HG02840 (cell line): ENCODE results near the gene FNDC11.
"Not testable (repeated sequence)": the region's sequence is repeated elsewhere in the genome, so short reads cannot be mapped to it uniquely, and the experiment has no call there.

Experiments
- ATAC-seq: cut with Tn5 transposase; IDR thresholded peaks from one replicate; pipeline ENCODE4 v1.9.1; 2021; ENCODE audit warnings: mild to moderate bottlenecking, moderate library complexity, moderate number of reproducible peaks; ENCODE audit not compliant: unreplicated experiment, low FRiP score

FNDC11 gene

GRCh38 chr20:63553933-63554290, at the start of gene FNDC11:
Gene FNDC11, plus strand, starts transcription at chr20:63554159. Its CDS starts 1,505 bp downstream, at chr20:63555664.
- ATAC-seq: no peak

- ATAC-seq: no peak
These were observed 49.3 kb upstream of the FNDC11 start for GRCh38 chr20:63504642-63505041.

- no peak for ATAC-seq
These were observed 48.7 kb upstream of the FNDC11 start for GRCh38 chr20:63505281-63505680.

- ATAC-seq: no peak
These were observed 48.2 kb upstream of the FNDC11 start for GRCh38 chr20:63505723-63506122.

GRCh38 chr20:63507083-63507743, 46.7 kb upstream of the FNDC11 start:
- ATAC-seq: no peak

GRCh38 chr20:63508072-63508768, 45.7 kb upstream of the FNDC11 start:
- ATAC-seq: no peak

GRCh38 chr20:63509088-63509564, 44.8 kb upstream of the FNDC11 start:
- ATAC-seq: no peak

- no peak for ATAC-seq
These were observed 40.8 kb upstream of the FNDC11 start for GRCh38 chr20:63513207-63513606.

- ATAC-seq: not testable (repeated sequence)
These were observed 39.4 kb upstream of the FNDC11 start for GRCh38 chr20:63514520-63514919.

- ATAC-seq: no peak
These were observed 36.3 kb upstream of the FNDC11 start for GRCh38 chr20:63517376-63518309.

GRCh38 chr20:63518351-63518861, 35.6 kb upstream of the FNDC11 start:
- ATAC-seq: no peak

- no peak for ATAC-seq
These were observed 34.9 kb upstream of the FNDC11 start for GRCh38 chr20:63518946-63519667.

- ATAC-seq: peak; percentile 35
These were observed 34.1 kb upstream of the FNDC11 start for GRCh38 chr20:63519668-63520503.

GRCh38 chr20:63520504-63520933, 33.4 kb upstream of the FNDC11 start, which contains the start of gene PPDPF:
Gene PPDPF, plus strand, starts transcription at chr20:63520765. Its CDS starts 544 bp downstream, at chr20:63521309.
- peak; percentile 64 for ATAC-seq

- peak; percentile 34 for ATAC-seq
These were observed 32.9 kb upstream of the FNDC11 start for GRCh38 chr20:63520934-63521601.

GRCh38 chr20:63521602-63522001, 32.4 kb upstream of the FNDC11 start:
- no peak for ATAC-seq

- ATAC-seq: no peak
These were observed 31.7 kb upstream of the FNDC11 start for GRCh38 chr20:63522091-63522868.
